Activated CD8-positive, alpha-beta T cell treated with anti-CD3 and anti-CD28 coated beads for 36 hours (primary cell): ENCODE measurements around the gene ARHGAP22. TPM values are rescaled to one million over a fixed set of nuclear protein-coding genes. Genes with fewer than 3 reads are reported as not detected.

Experiments used
- ATAC-seq: fragments of 200-7000 bp; cut with Tn5 transposase; one replicate; pipeline ENCODE4 v1.10.0; 2021; ENCODE audit warnings: mild to moderate bottlenecking, moderate library complexity
- CTCF ChIA-PET: fragments of 350-600 bp; sonication (Branson Sonifier 250); formaldehyde crosslinking; loops from one replicate; lab custom pipeline; 2021; ENCODE audit warnings: antibody characterized with exemption; lab: Charles Lee
- POLR2A ChIA-PET: fragments of 350-600 bp; sonication (Branson Sonifier 250); formaldehyde crosslinking; loops from one replicate; lab custom pipeline; 2021; ENCODE audit warnings: antibody characterized with exemption; lab: Charles Lee
- DNase-seq: peaks from one replicate; pipeline ENCODE4 v3.0.0-alpha.2; 2020
- H3K27ac Mint-ChIP-seq: one replicate; pipeline ENCODE4 v1.8.0; 2021; ENCODE audit warnings: mild to moderate bottlenecking, mixed read lengths
- H3K27me3 Mint-ChIP-seq: one replicate; pipeline ENCODE4 v1.8.0; 2021; ENCODE audit warnings: mixed read lengths
- H3K36me3 Mint-ChIP-seq: one replicate; pipeline ENCODE4 v1.8.0; 2021; ENCODE audit warnings: low read depth, mixed read lengths
- H3K4me1 Mint-ChIP-seq: one replicate; pipeline ENCODE4 v1.8.0; 2021; ENCODE audit warnings: low read depth, mixed read lengths
- H3K4me3 Mint-ChIP-seq: one replicate; pipeline ENCODE4 v1.8.0; 2021; ENCODE audit warnings: mild to moderate bottlenecking, moderate library complexity, mixed read lengths
- H3K9me3 Mint-ChIP-seq: one replicate; pipeline ENCODE4 v1.8.0; 2021; ENCODE audit warnings: mixed read lengths
- intact Hi-C: fragments of 100-400 bp; cut with micrococcal nuclease; formaldehyde crosslinking; loops from one replicate; pipeline ENCODE4 v1.10.0; 2022
- total RNA-seq, 2 experiments: library from RNA; stranded (reverse); gene quantifications; one replicate each; pipeline ENCODE4 v1.2.3, GENCODE V29; 2021
- TF ChIP-seq, protein P1 (sequence below): fragments of 200-600 bp; IDR thresholded peaks from one replicate; pipeline ENCODE4 v1.8.0; 2022; ENCODE audit warnings: antibody characterized with exemption, mild to moderate bottlenecking

Gene ARHGAP22
- total RNA-seq, 2 experiments from 2014 or later, result not detected

DNA sequence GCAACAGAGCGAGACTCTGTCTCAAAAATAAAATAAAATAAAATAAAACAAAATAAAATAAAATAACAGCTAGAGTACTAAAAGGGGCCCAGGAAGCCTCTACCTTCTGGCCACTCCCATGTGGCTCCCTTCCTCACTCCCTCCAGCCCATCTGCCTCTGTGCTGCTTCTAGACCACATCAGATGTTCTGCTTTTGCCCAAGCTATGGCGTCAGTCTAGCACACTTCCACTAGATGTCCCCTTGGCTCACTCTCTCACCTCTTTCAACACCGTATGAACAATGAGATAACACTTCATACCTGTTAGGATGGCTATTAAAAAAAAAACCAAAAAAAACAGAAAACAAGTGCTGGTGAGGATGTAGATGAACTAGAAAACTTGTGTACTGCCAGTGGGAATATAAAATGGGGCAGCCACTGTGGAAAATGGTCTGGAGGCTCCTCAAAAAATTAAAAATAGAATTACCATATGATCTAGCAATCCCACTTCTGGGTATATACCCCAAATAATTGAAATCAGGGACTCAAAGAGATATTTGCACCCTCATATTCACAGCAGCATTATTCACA is 132.3 kb downstream of the ARHGAP22 start:
- TF ChIP-seq, protein P1, sequence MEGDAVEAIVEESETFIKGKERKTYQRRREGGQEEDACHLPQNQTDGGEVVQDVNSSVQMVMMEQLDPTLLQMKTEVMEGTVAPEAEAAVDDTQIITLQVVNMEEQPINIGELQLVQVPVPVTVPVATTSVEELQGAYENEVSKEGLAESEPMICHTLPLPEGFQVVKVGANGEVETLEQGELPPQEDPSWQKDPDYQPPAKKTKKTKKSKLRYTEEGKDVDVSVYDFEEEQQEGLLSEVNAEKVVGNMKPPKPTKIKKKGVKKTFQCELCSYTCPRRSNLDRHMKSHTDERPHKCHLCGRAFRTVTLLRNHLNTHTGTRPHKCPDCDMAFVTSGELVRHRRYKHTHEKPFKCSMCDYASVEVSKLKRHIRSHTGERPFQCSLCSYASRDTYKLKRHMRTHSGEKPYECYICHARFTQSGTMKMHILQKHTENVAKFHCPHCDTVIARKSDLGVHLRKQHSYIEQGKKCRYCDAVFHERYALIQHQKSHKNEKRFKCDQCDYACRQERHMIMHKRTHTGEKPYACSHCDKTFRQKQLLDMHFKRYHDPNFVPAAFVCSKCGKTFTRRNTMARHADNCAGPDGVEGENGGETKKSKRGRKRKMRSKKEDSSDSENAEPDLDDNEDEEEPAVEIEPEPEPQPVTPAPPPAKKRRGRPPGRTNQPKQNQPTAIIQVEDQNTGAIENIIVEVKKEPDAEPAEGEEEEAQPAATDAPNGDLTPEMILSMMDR, result no peak
- Mint-ChIP-seq H3K36me3 (no peaks in the 10 kb centered on the region), H3K27ac (no peak overlapping the region), H3K9me3 (no peaks in the 10 kb centered on the region), H3K4me3 (no peak overlapping the region), H3K27me3 (no peaks in the 10 kb centered on the region), H3K4me1 (no peaks in the 10 kb centered on the region)
- intact Hi-C loops, result no loop called here
- ChIA-PET POLR2A (no interaction called here), CTCF (no interaction called here)
- ATAC-seq (no peak), DNase-seq (no peak)

GRCh38 chr10:48470893-48471805 is 133.7 kb downstream of the ARHGAP22 start:
- intact Hi-C loops, result no loop called here
- Mint-ChIP-seq H3K9me3 (no peaks in the 10 kb centered on the region), H3K4me3 (no peak overlapping the region), H3K36me3 (no peaks in the 10 kb centered on the region), H3K27ac (no peak overlapping the region), H3K4me1 (no peaks in the 10 kb centered on the region), H3K27me3 (no peaks in the 10 kb centered on the region)
- DNase-seq (no peak), ATAC-seq (no peak)
- TF ChIP-seq, protein P1, result no peak
- POLR2A ChIA-PET, result no interaction called here
- CTCF ChIA-PET, result interaction anchor here (1.3 kb wide), 1 partner anchor 185 kb away, joined by 5 read pairs; no protein-coding TSS in a partner anchor

DNA sequence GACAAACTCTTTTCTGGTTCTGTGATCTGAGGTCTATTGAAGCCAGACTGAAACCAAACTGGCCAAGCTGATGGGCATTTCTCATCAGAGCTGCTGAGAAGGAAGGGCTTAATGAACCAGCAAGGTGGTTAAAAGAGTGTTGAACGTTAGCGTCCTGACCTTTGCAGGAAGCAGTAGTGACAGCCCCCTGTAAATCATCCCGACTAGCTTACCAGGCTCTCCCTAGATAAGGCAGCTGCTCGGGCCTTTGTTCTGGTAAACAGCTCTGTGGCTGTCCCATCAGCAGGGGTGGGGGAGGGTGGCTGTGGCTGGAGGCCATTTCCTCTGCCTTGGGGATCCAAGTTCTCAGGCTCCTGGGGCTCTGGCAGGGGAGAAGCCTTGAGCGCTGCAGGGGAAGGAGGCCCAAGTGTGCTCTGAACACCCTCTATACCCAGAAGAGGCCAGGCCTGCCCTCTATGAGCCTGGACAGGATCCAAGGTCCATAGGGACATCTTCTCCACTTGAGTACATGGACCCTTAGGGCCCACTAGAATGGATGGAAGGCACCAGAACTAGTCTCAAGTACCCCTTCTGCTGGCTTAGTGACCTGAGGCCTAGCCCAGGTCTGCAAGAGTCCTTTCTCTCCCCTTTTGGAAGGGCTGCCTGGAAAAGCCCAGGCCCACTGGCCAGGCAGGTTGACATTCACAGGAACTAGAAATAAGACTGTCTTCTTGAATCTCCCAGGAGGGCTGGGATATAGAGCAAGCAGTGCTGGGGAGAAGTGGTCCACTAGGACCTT is 134.6 kb downstream of the ARHGAP22 start:
- H3K4me1 Mint-ChIP-seq, result no peaks in the 10 kb centered on the region
- TF ChIP-seq, protein P1, result no peak
- POLR2A ChIA-PET, result interaction anchor here (1.0 kb wide), 1 partner anchor 49 kb away, joined by 3 read pairs; no protein-coding TSS in a partner anchor

DNA sequence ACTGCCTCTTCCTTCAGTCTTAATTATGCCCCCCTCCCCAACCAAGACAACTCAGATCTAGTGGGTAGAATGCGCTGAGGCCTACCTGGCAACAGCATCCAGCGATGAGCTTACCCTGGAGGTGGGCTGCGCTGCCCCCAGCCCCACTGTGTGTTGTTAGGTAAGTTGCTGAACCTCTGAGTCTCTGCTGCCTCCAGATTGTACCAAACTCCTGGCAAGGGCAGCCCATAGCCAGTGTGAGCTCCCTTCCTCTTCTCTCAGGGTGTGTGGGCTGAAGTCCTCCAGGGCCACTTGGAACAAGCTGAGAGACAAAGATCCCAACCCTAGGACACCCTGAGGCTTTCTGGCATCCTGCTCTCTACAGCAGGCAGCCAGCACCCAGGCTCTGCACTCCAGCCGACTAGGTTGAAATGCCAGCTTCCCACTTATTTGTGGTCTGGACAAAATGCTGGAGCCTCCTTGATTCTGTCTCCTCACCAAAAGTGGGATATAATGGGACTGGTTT is 135.3 kb downstream of the ARHGAP22 start:
- Mint-ChIP-seq H3K9me3 (no peaks in the 10 kb centered on the region), H3K27ac (no peak overlapping the region), H3K36me3 (no peaks in the 10 kb centered on the region), H3K4me3 (no peak overlapping the region), H3K4me1 (no peaks in the 10 kb centered on the region), H3K27me3 (no peaks in the 10 kb centered on the region)
- TF ChIP-seq, protein P1, result no peak
- ChIA-PET POLR2A (interaction anchor here (1.0 kb wide), 1 partner anchor 48 kb away, joined by 3 read pairs; no protein-coding TSS in a partner anchor), CTCF (interaction anchor here (1.1 to 1.2 kb wide), 2 partner anchors 22 to 187 kb away, joined by 3 to 4 read pairs; no protein-coding TSS in a partner anchor)
- DNase-seq (no peak), ATAC-seq (no peak)
- intact Hi-C loops, result no loop called here

More for the DNA sequence above, 134.6 kb downstream of the ARHGAP22 start:
- Mint-ChIP-seq H3K36me3 (no peaks in the 10 kb centered on the region), H3K9me3 (no peaks in the 10 kb centered on the region), H3K27ac (no peak overlapping the region), H3K27me3 (no peaks in the 10 kb centered on the region), H3K4me3 (no peak overlapping the region)
- CTCF ChIA-PET, result interaction anchor here (1.1 to 1.3 kb wide), 2 partner anchors 22 to 186 kb away, joined by 3 to 5 read pairs; no protein-coding TSS in a partner anchor
- ATAC-seq (no peak), DNase-seq (no peak)
- intact Hi-C loops, result no loop called here
